WERI-Rb-1 (cell line): ENCODE results near the gene INPP4B.

Experiments used
- DNase-seq: peaks from one replicate; pipeline ENCODE4 v3.0.0-alpha.2; 2020
- H3K27ac ChIP-seq: fragments of 250-450 bp; sonication (Bioruptor Pico); 2 replicates; pipeline ENCODE4 v1.5.1; 2020; ENCODE audit warnings: mild to moderate bottlenecking, moderate library complexity
- H3K27me3 ChIP-seq: fragments of 250-450 bp; sonication (Bioruptor Pico); 2 replicates; pipeline ENCODE4 v1.5.1; 2021; ENCODE audit warnings: mild to moderate bottlenecking, low read depth, moderate library complexity; ENCODE audit not compliant: insufficient read depth, severe bottlenecking
- H3K36me3 ChIP-seq: fragments of 250-450 bp; sonication (Bioruptor Pico); 2 replicates; pipeline ENCODE4 v1.5.1; 2020; ENCODE audit warnings: mild to moderate bottlenecking, moderate library complexity
- H3K4me3 ChIP-seq: 2 replicates; pipeline ENCODE4 v1.5.1; 2011; ENCODE audit warnings: low read depth, mild to moderate bottlenecking, control low read depth, low read length
- H3K9me3 ChIP-seq: fragments of 250-450 bp; sonication (Bioruptor Pico); 2 replicates; pipeline ENCODE4 v1.5.1; 2021; ENCODE audit warnings: mild to moderate bottlenecking, moderate library complexity; ENCODE audit not compliant: severe bottlenecking
- TF ChIP-seq, protein P1 (sequence below): IDR thresholded peaks from 2 replicates; pipeline ENCODE4 v1.5.1; 2011; ENCODE audit warnings: low read depth, mild to moderate bottlenecking, control low read depth, inconsistent platforms, low read length

Gene INPP4B

DNA sequence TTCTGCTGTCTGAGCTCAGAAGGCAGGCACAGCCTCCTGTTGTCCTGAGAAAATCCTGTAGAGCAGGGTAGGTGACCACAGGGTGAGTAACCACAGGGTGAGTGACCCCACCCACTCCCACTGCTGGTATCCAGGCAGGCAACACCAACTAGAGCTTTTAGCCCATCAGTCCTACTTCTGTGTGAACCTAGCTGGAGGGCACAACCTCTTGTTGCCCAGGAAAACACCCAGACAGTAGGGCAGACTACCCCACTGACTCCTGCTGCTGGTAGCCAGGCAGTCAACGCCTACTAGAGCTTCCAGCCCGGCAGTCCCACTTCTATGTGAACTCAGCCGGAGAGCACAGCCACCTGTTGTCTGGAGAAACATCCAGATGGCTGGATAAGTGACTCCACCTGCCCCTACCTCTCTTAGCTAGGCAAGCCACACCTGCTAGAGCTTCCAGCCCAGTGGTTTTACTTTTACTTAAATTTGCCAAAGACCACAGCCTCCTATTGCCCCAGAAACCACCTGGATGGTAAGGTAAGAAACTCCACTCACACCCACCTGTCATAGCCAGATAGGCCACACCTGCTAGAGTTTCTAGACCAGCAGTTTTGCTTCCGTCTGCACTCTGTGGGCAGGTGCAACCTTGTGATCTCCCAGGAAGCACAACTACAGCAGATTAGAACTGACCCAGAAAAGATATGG, 371.6 kb downstream of the INPP4B start:
- Histone ChIP-seq H3K4me3 (no peak overlapping the region), H3K9me3 (no peaks in the 10 kb centered on the region), H3K36me3 (no peaks in the 10 kb centered on the region), H3K27ac (peak overlapping the region; percentile 3; the same call in 1 of the 2 replicates), H3K27me3 (no peaks in the 10 kb centered on the region)
- TF ChIP-seq, protein P1, sequence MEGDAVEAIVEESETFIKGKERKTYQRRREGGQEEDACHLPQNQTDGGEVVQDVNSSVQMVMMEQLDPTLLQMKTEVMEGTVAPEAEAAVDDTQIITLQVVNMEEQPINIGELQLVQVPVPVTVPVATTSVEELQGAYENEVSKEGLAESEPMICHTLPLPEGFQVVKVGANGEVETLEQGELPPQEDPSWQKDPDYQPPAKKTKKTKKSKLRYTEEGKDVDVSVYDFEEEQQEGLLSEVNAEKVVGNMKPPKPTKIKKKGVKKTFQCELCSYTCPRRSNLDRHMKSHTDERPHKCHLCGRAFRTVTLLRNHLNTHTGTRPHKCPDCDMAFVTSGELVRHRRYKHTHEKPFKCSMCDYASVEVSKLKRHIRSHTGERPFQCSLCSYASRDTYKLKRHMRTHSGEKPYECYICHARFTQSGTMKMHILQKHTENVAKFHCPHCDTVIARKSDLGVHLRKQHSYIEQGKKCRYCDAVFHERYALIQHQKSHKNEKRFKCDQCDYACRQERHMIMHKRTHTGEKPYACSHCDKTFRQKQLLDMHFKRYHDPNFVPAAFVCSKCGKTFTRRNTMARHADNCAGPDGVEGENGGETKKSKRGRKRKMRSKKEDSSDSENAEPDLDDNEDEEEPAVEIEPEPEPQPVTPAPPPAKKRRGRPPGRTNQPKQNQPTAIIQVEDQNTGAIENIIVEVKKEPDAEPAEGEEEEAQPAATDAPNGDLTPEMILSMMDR = no peak
- DNase-seq = peak; percentile 53

DNA sequence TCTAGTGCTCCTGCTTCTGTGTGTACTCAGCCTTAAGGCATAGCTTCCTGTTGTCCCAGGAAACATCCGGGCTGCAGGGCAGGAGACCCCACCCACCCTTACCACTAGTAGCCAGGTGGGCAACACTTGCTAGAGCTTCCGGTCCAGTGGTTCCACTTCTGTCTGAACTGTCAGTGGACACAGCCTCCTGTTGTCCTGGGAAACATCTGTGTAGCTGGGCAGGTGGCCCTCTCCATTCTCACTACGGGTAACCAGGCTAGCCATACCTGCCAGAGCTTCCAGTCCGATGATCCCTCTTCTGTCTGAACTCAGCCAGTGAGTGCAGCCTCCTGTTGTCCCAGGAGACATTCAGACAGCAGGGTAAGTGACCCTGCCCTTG, 372.2 kb downstream of the INPP4B start:
- Histone ChIP-seq H3K27me3 (no peaks in the 10 kb centered on the region), H3K4me3 (no peak overlapping the region), H3K27ac (peak overlapping the region; percentile 3; the same call in 1 of the 2 replicates), H3K9me3 (no peaks in the 10 kb centered on the region), H3K36me3 (no peaks in the 10 kb centered on the region)
- TF ChIP-seq, protein P1 = no peak
- DNase-seq = no peak

DNA sequence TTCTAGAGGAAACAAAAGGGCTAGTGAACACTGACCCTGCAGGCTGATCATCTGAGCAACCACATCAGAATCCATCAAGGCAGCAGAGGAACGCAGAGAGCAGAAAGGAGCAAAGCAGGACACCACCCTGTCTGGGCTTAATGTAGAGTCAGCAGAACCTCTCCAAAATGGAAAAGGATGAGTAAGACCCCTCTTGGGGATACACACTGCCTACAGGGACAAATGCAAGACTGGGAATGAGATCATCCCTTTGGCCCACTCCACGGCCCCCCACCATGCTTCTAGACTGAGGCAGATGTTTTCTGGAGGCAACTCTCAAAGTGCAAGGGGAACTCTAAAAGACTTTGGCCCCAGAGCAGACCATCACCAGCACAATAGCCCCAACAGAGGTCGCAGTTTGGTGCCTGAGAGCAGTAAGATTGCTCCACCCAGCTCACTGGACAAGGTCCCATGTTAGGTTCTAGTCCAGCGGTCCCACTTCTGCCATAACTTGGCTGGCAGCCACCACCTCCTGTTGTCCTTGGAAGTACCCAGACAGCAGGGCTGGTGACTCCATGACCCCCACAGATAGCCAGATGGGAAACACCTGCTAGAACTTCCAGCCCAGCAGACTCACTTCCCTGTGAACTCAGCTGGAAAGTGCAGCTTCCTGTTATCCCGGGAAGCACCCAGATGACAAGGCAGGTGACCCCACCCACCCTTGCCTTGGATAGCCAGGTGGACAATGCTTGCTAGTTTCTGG, 372.7 kb downstream of the INPP4B start:
- Histone ChIP-seq H3K36me3 (no peaks in the 10 kb centered on the region), H3K9me3 (no peaks in the 10 kb centered on the region), H3K4me3 (no peak overlapping the region), H3K27me3 (no peaks in the 10 kb centered on the region), H3K27ac (no peak overlapping the region)
- TF ChIP-seq, protein P1 = no peak
- DNase-seq = no peak

DNA sequence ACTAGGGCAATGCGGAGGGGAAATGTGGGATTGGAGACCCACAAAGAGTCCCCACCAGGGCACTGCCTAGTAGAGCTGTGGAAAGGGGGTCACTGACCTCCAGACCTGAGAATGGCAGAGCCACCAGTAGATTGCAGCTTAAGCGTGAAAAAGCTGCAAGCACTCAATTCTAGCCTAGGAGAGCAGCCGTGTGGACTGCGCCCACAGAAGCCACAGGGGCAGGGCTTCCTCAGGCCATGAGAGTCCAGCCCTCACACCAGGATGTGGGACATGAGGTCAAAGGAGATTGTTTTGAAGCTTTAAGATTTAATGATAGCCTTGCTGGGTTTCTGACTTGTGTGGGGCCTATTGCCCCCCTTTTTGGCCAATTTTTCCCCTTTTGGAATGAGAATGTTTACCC, 379.0 kb downstream of the INPP4B start:
- DNase-seq = no peak
- Histone ChIP-seq H3K27me3 (no peaks in the 10 kb centered on the region), H3K9me3 (no peaks in the 10 kb centered on the region), H3K27ac (no peak overlapping the region), H3K36me3 (no peaks in the 10 kb centered on the region), H3K4me3 (no peak overlapping the region)
- TF ChIP-seq, protein P1 = no peak

DNA sequence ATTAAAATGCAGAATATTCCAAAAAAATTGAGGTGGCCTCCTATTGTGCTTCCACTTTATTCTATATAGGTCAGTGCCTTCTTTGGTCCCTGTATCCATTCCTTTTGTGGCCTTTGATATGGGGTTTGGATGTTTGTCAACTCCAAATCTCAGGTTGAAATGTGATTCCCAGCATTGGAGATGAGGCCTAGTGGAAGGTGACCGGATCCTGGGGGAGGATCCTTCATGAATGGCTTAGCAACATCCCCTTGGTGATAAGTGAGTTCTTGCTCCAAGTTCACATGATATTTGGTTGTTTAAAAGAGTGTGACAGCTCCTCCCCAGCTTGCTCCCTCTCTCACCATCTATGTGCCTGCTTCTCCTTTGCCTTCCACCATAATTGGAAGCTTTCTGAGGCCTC, 380.6 kb downstream of the INPP4B start:
- TF ChIP-seq, protein P1 = no peak
- no peak overlapping the region for H3K4me3 ChIP-seq
- DNase-seq = no peak
- no peaks in the 10 kb centered on the region for H3K27me3 ChIP-seq
- no peaks in the 10 kb centered on the region for H3K9me3 ChIP-seq
- H3K36me3 ChIP-seq = no peaks in the 10 kb centered on the region
- no peak overlapping the region for H3K27ac ChIP-seq
